MCF 10A (cell line): ENCODE results near the gene FOXP1. TPM values are rescaled to one million over a fixed set of nuclear protein-coding genes. Genes with fewer than 3 reads are reported as not detected.

Experiments
- BruUV-seq: library from RNA; stranded (reverse); fragments of 400-500 nt; replicated peaks from 2 replicates; lab custom pipeline; 2021; lab: Mats Ljungman, UMichigan
- CTCF ChIA-PET: fragments of 300-600 bp; sonication (Branson Sonifier 250); formaldehyde crosslinking; extraction: SDS; loops from one replicate; lab custom pipeline; 2021; ENCODE audit warnings: antibody characterized with exemption, inconsistent platforms; lab: Yijun Ruan, JAX
- POLR2A ChIA-PET: fragments of 300-600, 350-650 bp; sonication (Branson Sonifier 250); formaldehyde crosslinking; extraction: SDS; loops from one replicate; lab custom pipeline; 2020; ENCODE audit warnings: antibody characterized with exemption, inconsistent platforms; lab: Yijun Ruan, JAX
- DNase-seq: peaks from one replicate; pipeline ENCODE4 v3.0.0-alpha.2; 2018; ENCODE audit not compliant: unreplicated experiment
- H3K27ac Mint-ChIP-seq: one replicate; pipeline ENCODE4 v1.8.0; 2022; ENCODE audit warnings: mild to moderate bottlenecking, low read depth, mixed read lengths; ENCODE audit not compliant: unreplicated experiment
- H3K27me3 Mint-ChIP-seq: one replicate; pipeline ENCODE4 v1.8.0; 2022; ENCODE audit warnings: mixed read lengths; ENCODE audit not compliant: insufficient read depth, unreplicated experiment
- H3K36me3 Mint-ChIP-seq: one replicate; pipeline ENCODE4 v1.8.0; 2022; ENCODE audit warnings: mild to moderate bottlenecking, moderate library complexity, mixed read lengths; ENCODE audit not compliant: insufficient read depth, unreplicated experiment
- H3K4me1 Mint-ChIP-seq: one replicate; pipeline ENCODE4 v1.8.0; 2022; ENCODE audit warnings: mixed read lengths; ENCODE audit not compliant: insufficient read depth, unreplicated experiment
- H3K4me3 Mint-ChIP-seq: one replicate; pipeline ENCODE4 v1.8.0; 2022; ENCODE audit warnings: mild to moderate bottlenecking, moderate library complexity, mixed read lengths; ENCODE audit not compliant: unreplicated experiment
- H3K9me3 Mint-ChIP-seq: one replicate; pipeline ENCODE4 v1.8.0; 2022; ENCODE audit warnings: mixed read lengths; ENCODE audit not compliant: unreplicated experiment
- CTCF ChIP-seq: fragments of 200-600 bp; IDR thresholded peaks from one replicate; pipeline ENCODE4 v1.8.0; 2022; ENCODE audit warnings: antibody characterized with exemption, mild to moderate bottlenecking; ENCODE audit not compliant: unreplicated experiment
- intact Hi-C: fragments of 100-400 bp; cut with micrococcal nuclease; formaldehyde crosslinking; loops from 2 replicates; pipeline ENCODE4 v1.14.1; 2022
- total RNA-seq: library from RNA; stranded (reverse); gene quantifications from 2 replicates; pipeline ENCODE4 v1.2.3, GENCODE V29; 2022

Gene FOXP1
- total RNA-seq, 1 experiment from 2014 or later, result 49.0 TPM

GRCh38 chr3:71432044-71432975 is 151.2 kb downstream of the FOXP1 start:
- Mint-ChIP-seq H3K9me3 (no peaks in the 10 kb centered on the region), H3K36me3 (peaks cover 6% of the 10 kb centered on the region), H3K27me3 (no peaks in the 10 kb centered on the region), H3K4me1 (peaks cover 35% of the 10 kb centered on the region), H3K4me3 (no peak overlapping the region), H3K27ac (peak overlapping the region; percentile 75)
- TF ChIP-seq CTCF, result no peak
- no TSS peak for BruUV-seq
- ChIA-PET CTCF (interaction anchor here (0.6 to 1.0 kb wide), 2 partner anchors 9 to 89 kb away, joined by 3 to 5 read pairs; no protein-coding TSS in a partner anchor), POLR2A (interaction anchor here (0.7 to 2.3 kb wide), 3 partner anchors 10 to 151 kb away, joined by 3 to 14 read pairs (median 3); partner anchors contain the start of gene FOXP1)
- intact Hi-C loops, result no loop called here
- no peak for DNase-seq

GRCh38 chr3:71430941-71431552 is 152.5 kb downstream of the FOXP1 start:
- CTCF ChIA-PET, result interaction anchor here (0.5 to 0.8 kb wide), 2 partner anchors 16 to 146 kb away, joined by 3 to 5 read pairs; no protein-coding TSS in a partner anchor
- H3K27ac Mint-ChIP-seq, result peak overlapping the region; percentile 75
- TF ChIP-seq CTCF, result no peak
- BruUV-seq, result no TSS peak
- peaks cover 46% of the 10 kb centered on the region for H3K4me1 Mint-ChIP-seq
- POLR2A ChIA-PET, result interaction anchor here (0.7 to 2.3 kb wide), 6 partner anchors 14 to 152 kb away, joined by 3 to 14 read pairs (median 3); partner anchors contain the start of gene FOXP1
- DNase-seq, result peak; percentile 54
- no peaks in the 10 kb centered on the region for H3K9me3 Mint-ChIP-seq
- no peak overlapping the region for H3K4me3 Mint-ChIP-seq
- intact Hi-C loops, result no loop called here
- no peaks in the 10 kb centered on the region for H3K27me3 Mint-ChIP-seq
- H3K36me3 Mint-ChIP-seq, result peaks cover 10% of the 10 kb centered on the region

- Mint-ChIP-seq H3K27me3 (no peaks in the 10 kb centered on the region), H3K36me3 (peaks cover 10% of the 10 kb centered on the region), H3K9me3 (no peaks in the 10 kb centered on the region), H3K4me1 (peaks cover 54% of the 10 kb centered on the region), H3K4me3 (no peak overlapping the region), H3K27ac (peak overlapping the region; percentile 87)
- BruUV-seq, result TSS peak; percentile 81
- no peak for DNase-seq
- intact Hi-C loops, result no loop called here
- no peak for TF ChIP-seq CTCF
- ChIA-PET CTCF (interaction anchor here (0.6 to 1.0 kb wide), 4 partner anchors 14 to 426 kb away, joined by 3 read pairs; no protein-coding TSS in a partner anchor), POLR2A (interaction anchor here (0.6 to 3.0 kb wide), 9 partner anchors 11 to 155 kb away, joined by 3 to 14 read pairs (median 4); partner anchors contain the start of gene FOXP1)
Observed at GRCh38 chr3:71429597-71429988, 153.9 kb downstream of the FOXP1 start.
